Activated B cell treated with CpG ODN at 0.5 μM for 24 hours (primary cell): ENCODE data around the gene DDX23. TPM values are rescaled to one million over a fixed set of nuclear protein-coding genes. Genes with fewer than 3 reads are reported as not detected.

ENCODE experiments used
- ATAC-seq: fragments of 200-7000 bp; cut with Tn5 transposase; one replicate; pipeline ENCODE4 v1.10.0; 2021; ENCODE audit warnings: low read depth, mild to moderate bottlenecking, moderate library complexity
- CTCF ChIA-PET: fragments of 350-600 bp; sonication (Branson Sonifier 250); formaldehyde crosslinking; loops from one replicate; lab custom pipeline; 2021; ENCODE audit warnings: antibody characterized with exemption; lab: Charles Lee
- POLR2A ChIA-PET: fragments of 350-600 bp; sonication (Branson Sonifier 250); formaldehyde crosslinking; loops from one replicate; lab custom pipeline; 2021; ENCODE audit warnings: antibody characterized with exemption; lab: Charles Lee
- DNase-seq: peaks from one replicate; pipeline ENCODE4 v3.0.0; 2022
- H3K27ac Mint-ChIP-seq: one replicate; pipeline ENCODE4 v1.8.0; 2020; ENCODE audit warnings: mixed read lengths
- H3K27me3 Mint-ChIP-seq: one replicate; pipeline ENCODE4 v1.8.0; 2021; ENCODE audit warnings: mixed read lengths
- H3K36me3 Mint-ChIP-seq: one replicate; pipeline ENCODE4 v1.8.0; 2021; ENCODE audit warnings: low read depth, mixed read lengths
- H3K4me1 Mint-ChIP-seq: one replicate; pipeline ENCODE4 v1.8.0; 2021; ENCODE audit warnings: mixed read lengths
- H3K4me3 Mint-ChIP-seq: one replicate; pipeline ENCODE4 v1.8.0; 2020; ENCODE audit warnings: mild to moderate bottlenecking, mixed read lengths
- H3K9me3 Mint-ChIP-seq: one replicate; pipeline ENCODE4 v1.8.0; 2020; ENCODE audit warnings: mixed read lengths
- intact Hi-C: fragments of 100-400 bp; cut with micrococcal nuclease; formaldehyde crosslinking; loops from one replicate; pipeline ENCODE4 v1.15.1; 2024
- total RNA-seq: library from RNA; stranded (reverse); gene quantifications from 2 replicates; pipeline ENCODE4 v1.2.3, GENCODE V29; 2022
- TF ChIP-seq, protein P1 (sequence below): fragments of 200-600 bp; IDR thresholded peaks from one replicate; pipeline ENCODE4 v1.8.0; 2022; ENCODE audit warnings: antibody characterized with exemption, mild to moderate bottlenecking

DDX23 gene
- total RNA-seq, 1 donor from 2014 or later: 116 TPM

DNA sequence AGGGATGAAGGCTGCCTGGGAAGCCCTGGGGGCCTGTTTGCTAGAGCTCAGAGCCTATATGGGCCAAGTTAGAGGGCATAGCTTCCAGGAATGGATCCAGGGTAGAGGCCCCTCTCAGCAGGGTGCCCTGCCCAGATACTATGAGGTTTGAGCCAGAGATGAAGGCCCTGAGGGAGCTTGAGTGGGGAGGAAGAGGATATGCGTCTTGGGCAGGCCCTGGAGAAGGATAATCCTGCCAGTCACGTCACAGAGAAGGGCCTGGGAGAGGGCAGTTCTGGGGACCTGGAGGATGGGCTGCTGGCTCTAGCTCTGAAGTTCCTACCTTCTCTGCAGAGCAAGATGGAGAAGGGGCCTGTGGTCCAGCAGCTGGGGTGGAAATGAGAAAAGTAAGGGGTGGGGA is 39.6 kb downstream of the DDX23 start:
- Mint-ChIP-seq H3K36me3 (peaks cover 3% of the 10 kb centered on the region), H3K4me3 (no peak overlapping the region), H3K27me3 (peaks cover 11% of the 10 kb centered on the region), H3K4me1 (peaks cover 24% of the 10 kb centered on the region), H3K27ac (no peak overlapping the region), H3K9me3 (no peaks in the 10 kb centered on the region)
- ChIA-PET CTCF (no interaction called here), POLR2A (no interaction called here)
- no peak for ATAC-seq
- TF ChIP-seq, protein P1, sequence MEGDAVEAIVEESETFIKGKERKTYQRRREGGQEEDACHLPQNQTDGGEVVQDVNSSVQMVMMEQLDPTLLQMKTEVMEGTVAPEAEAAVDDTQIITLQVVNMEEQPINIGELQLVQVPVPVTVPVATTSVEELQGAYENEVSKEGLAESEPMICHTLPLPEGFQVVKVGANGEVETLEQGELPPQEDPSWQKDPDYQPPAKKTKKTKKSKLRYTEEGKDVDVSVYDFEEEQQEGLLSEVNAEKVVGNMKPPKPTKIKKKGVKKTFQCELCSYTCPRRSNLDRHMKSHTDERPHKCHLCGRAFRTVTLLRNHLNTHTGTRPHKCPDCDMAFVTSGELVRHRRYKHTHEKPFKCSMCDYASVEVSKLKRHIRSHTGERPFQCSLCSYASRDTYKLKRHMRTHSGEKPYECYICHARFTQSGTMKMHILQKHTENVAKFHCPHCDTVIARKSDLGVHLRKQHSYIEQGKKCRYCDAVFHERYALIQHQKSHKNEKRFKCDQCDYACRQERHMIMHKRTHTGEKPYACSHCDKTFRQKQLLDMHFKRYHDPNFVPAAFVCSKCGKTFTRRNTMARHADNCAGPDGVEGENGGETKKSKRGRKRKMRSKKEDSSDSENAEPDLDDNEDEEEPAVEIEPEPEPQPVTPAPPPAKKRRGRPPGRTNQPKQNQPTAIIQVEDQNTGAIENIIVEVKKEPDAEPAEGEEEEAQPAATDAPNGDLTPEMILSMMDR: no peak
- intact Hi-C loops: no loop called here
- no peak for DNase-seq

DNA sequence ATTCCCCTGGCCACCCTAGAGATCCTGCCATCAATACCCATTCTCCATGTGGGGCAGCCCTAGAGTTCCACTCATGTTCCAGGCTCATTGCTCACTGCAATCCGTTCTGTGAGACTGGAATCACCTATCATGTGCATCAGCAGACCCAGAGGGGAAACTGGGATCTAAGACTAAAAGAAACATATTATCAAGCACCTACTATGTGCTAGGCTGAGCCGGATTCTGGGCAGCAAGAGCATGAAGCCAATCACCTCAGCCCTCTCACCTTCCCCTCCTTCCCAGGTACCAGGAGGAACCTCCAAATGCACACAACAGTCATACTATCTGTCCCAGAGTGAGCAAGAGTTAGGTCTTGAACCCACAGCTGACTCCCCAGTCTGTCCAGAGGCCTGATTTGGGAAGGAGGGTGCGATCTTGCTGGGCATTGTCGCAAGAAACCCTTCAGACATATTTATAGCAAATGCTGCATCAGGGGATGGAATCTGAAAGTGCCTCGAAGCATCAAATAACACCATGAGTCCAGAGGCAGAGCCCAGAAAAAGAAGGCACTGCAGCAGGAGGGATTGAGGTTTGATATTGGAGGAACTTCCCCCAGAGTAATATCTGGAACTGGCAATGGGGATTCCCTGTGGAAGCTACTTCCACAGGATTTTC is 40.4 kb downstream of the DDX23 start:
- Mint-ChIP-seq H3K36me3 (peaks cover 3% of the 10 kb centered on the region), H3K27ac (no peak overlapping the region), H3K27me3 (peaks cover 4% of the 10 kb centered on the region), H3K9me3 (no peaks in the 10 kb centered on the region), H3K4me1 (peaks cover 20% of the 10 kb centered on the region), H3K4me3 (no peak overlapping the region)
- ChIA-PET CTCF (interaction anchor here (0.6 to 1.8 kb wide), 2 partner anchors 17 to 108 kb away, joined by 3 to 4 read pairs; no protein-coding TSS in a partner anchor), POLR2A (no interaction called here)
- DNase-seq (no peak), ATAC-seq (no peak)
- intact Hi-C loops: no loop called here
- TF ChIP-seq, protein P1: no peak

DNA sequence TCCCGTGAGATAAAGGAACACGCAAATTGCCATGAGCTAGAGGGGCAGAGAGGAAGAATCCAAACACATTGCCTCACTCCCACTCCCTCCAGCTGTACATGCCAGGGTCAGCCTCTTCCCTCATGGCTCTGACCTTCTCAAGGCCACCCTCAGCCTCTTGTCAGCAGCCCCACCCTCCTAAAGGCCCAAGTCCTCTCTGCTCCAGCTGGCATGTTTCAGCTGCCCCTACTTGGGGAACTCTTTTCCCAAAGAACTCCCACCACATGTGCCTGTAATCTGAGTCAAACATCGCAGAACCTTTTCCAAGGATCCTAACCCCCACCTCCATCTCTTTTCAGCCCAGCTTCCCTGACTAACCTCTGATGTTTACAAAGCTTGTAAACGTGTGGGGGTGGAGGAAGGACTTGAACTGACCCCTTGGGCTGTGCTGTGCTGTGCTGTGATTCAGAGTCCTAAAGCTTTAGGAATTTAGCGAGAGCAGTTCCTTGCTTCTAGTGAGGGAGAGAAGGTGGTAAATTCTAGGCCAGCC is 41.0 kb downstream of the DDX23 start:
- ATAC-seq: no peak
- intact Hi-C loops: no loop called here

DNA sequence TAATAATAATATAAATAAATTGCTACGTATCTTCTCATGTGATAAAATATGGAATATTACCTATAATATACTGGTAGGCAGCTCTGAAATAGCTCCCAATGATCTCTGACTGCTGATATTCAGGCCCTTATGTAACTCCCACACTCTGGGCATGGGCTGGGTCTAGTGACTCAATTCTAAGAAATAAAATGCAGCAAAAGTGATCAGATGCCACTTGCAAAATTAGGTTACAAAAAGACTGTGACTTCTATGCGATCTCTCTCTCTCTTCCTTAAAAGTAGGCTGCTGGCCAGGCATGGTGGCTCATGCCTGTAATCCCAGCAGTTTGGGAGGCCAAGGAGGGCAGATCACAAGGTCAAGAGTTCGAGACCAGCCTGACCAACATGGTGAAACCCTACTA is 44.0 kb downstream of the DDX23 start:
- no peaks in the 10 kb centered on the region for H3K36me3 Mint-ChIP-seq
- CTCF ChIA-PET: no interaction called here
- H3K27me3 Mint-ChIP-seq: no peaks in the 10 kb centered on the region
- intact Hi-C loops: no loop called here
- no peak overlapping the region for H3K4me3 Mint-ChIP-seq
- TF ChIP-seq, protein P1: no peak
- POLR2A ChIA-PET: no interaction called here
- no peaks in the 10 kb centered on the region for H3K4me1 Mint-ChIP-seq
- DNase-seq (no peak), ATAC-seq (no peak)
- H3K9me3 Mint-ChIP-seq: no peaks in the 10 kb centered on the region
- H3K27ac Mint-ChIP-seq: no peak overlapping the region

More for the DNA sequence above, 41.0 kb downstream of the DDX23 start:
- CTCF ChIA-PET: interaction anchor here (1.8 kb wide), 1 partner anchor 16 kb away, joined by 4 read pairs; no protein-coding TSS in a partner anchor
- Mint-ChIP-seq H3K27ac (no peak overlapping the region), H3K9me3 (no peaks in the 10 kb centered on the region), H3K27me3 (no peaks in the 10 kb centered on the region), H3K4me3 (no peak overlapping the region), H3K4me1 (peaks cover 16% of the 10 kb centered on the region), H3K36me3 (peaks cover 3% of the 10 kb centered on the region)
- POLR2A ChIA-PET: no interaction called here
- TF ChIP-seq, protein P1: no peak
- no peak for DNase-seq

DNA sequence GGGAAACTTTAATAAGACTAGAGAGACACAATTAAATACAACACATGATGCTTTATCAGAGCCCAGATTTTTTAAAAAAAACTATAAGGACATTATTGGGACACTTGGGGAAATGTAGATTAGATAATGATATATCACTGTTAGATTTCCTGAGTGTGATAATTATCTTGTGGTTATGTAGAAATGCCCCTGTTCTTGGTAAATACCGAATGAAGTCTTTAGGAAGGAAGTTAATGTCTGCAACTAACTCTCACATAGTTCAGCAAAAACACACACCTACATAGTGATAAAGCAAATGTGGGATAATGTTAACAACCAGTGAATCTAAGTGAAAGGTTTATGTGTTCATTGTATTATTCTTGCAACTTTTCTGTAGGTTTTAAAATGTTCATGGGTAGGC is 48.3 kb downstream of the DDX23 start:
- Mint-ChIP-seq H3K9me3 (no peaks in the 10 kb centered on the region), H3K27me3 (peaks cover 6% of the 10 kb centered on the region), H3K27ac (no peak overlapping the region), H3K36me3 (no peaks in the 10 kb centered on the region), H3K4me3 (no peak overlapping the region), H3K4me1 (no peaks in the 10 kb centered on the region)
- no peak for DNase-seq
- ChIA-PET CTCF (no interaction called here), POLR2A (no interaction called here)
- no peak for ATAC-seq
- intact Hi-C loops: no loop called here
- TF ChIP-seq, protein P1: no peak
